PC-9 (cell line): ENCODE data around the gene HARS1. TPM values are rescaled to one million over a fixed set of nuclear protein-coding genes. Genes with fewer than 3 reads are reported as not detected.

Experiments
- BruUV-seq: library from RNA; stranded (reverse); fragments of 400-500 nt; replicated peaks from 2 replicates; lab custom pipeline; 2021; lab: Mats Ljungman, UMichigan
- CTCF ChIA-PET: fragments of 300-600 bp; sonication (Branson Sonifier 250); formaldehyde crosslinking; loops from one replicate; lab custom pipeline; 2022; ENCODE audit warnings: antibody characterized with exemption; lab: Charles Lee
- POLR2A ChIA-PET: fragments of 300-600 bp; sonication (Branson Sonifier 250); formaldehyde crosslinking; loops from one replicate; lab custom pipeline; 2022; ENCODE audit warnings: antibody characterized with exemption; ENCODE audit not compliant: unreplicated experiment; lab: Charles Lee
- DNase-seq, 2 experiments: peaks; one replicate each; pipeline versions ENCODE4 v3.0.0 to v3.0.0-alpha.2; 2015 to 2022; ENCODE audit warnings: mixed read lengths in 1 of 2
- H2AFZ ChIP-seq: fragments of 200-600 bp; sonication (generic); 2 replicates; pipeline ENCODE4 v1.8.1; 2017; ENCODE audit warnings: antibody characterized with exemption
- H3F3A ChIP-seq: fragments of 200-600 bp; sonication (generic); 2 replicates; pipeline ENCODE4 v1.8.1; 2017; ENCODE audit warnings: antibody characterized with exemption, mild to moderate bottlenecking, low read depth; ENCODE audit not compliant: insufficient read depth
- H3K27ac ChIP-seq: fragments of 200-600 bp; sonication (generic); 2 replicates; pipeline ENCODE4 v1.6.1; 2016; ENCODE audit warnings: mixed run types
- H3K27me3 ChIP-seq: fragments of 200-600 bp; sonication (generic); 2 replicates; pipeline ENCODE4 v1.6.1; 2016; ENCODE audit warnings: low read depth, mixed run types; ENCODE audit not compliant: insufficient read depth
- H3K36me3 ChIP-seq: fragments of 200-600 bp; sonication (generic); 2 replicates; pipeline ENCODE4 v1.6.1; 2016; ENCODE audit warnings: low read depth, mixed run types
- H3K4me1 ChIP-seq: fragments of 200-600 bp; sonication (generic); replicated peaks from 2 replicates; pipeline ENCODE4 v1.6.1; 2016; ENCODE audit warnings: mixed run types; ENCODE audit not compliant: insufficient read depth
- H3K4me2 ChIP-seq: fragments of 200-600 bp; sonication (generic); 2 replicates; pipeline ENCODE4 v1.6.1; 2017; ENCODE audit warnings: mixed run types
- H3K4me3 ChIP-seq: fragments of 200-600 bp; sonication (generic); 2 replicates; pipeline ENCODE4 v1.6.1; 2016; ENCODE audit warnings: mixed run types
- H3K79me2 ChIP-seq: fragments of 200-600 bp; sonication (generic); 2 replicates; pipeline ENCODE4 v1.6.1; 2017; ENCODE audit warnings: low read depth, mixed run types
- H3K9me2 ChIP-seq: fragments of 200-600 bp; sonication (generic); 2 replicates; pipeline ENCODE4 v1.8.1; 2017; ENCODE audit warnings: mild to moderate bottlenecking; ENCODE audit not compliant: insufficient read depth
- H3K9me3 ChIP-seq: fragments of 200-600 bp; sonication (generic); 2 replicates; pipeline ENCODE4 v1.8.1; 2016; ENCODE audit warnings: low read depth; ENCODE audit not compliant: insufficient read depth
- H4K20me1 ChIP-seq: fragments of 200-600 bp; sonication (generic); 2 replicates; pipeline ENCODE4 v1.8.1; 2017; ENCODE audit not compliant: insufficient read depth
- EZH2 ChIP-seq: fragments of 200-600 bp; sonication (generic); IDR thresholded peaks from 2 replicates; pipeline ENCODE4 v1.8.0; 2017; ENCODE audit warnings: antibody characterized with exemption, low read depth
- intact Hi-C: fragments of 100-400 bp; cut with micrococcal nuclease; formaldehyde crosslinking; loops from one replicate; pipeline ENCODE4 v1.10.0; 2022; ENCODE audit not compliant: unreplicated experiment
- total RNA-seq: library from RNA; stranded (reverse); gene quantifications from 2 replicates; pipeline ENCODE4 v1.2.3, GENCODE V29; 2021
- TF ChIP-seq, protein P1 (sequence below): fragments of 200-600 bp; sonication (generic); conservative IDR thresholded peaks from 2 replicates; pipeline ENCODE4 v1.6.1; 2017; ENCODE audit warnings: mixed run types, antibody characterized with exemption, mild to moderate bottlenecking, moderate library complexity

Gene HARS1
- total RNA-seq, 1 experiment from 2014 or later = 64.3 TPM

DNA sequence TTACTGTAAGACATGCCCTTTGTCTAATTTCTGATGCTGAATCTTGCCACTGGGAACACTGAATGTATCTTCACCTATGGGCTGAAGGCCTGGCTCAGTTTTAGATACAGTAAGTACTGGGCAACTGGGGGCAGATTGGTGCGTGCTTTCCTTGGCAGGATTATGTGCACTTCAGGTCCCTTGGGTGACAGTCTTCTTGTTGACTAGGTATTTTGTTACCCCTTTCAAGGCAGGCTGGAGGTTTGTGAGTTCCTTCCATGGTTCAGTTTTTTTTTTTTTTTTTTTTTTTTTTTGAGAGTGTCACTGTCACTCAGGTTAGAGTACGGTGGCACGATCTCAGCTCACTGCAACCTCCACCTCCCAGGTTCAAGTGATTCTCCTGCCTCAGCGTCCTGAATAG, 16.6 kb upstream of the HARS1 start:
- POLR2A ChIA-PET = no interaction called here
- intact Hi-C loops = no loop called here
- no TSS peak for BruUV-seq

DNA sequence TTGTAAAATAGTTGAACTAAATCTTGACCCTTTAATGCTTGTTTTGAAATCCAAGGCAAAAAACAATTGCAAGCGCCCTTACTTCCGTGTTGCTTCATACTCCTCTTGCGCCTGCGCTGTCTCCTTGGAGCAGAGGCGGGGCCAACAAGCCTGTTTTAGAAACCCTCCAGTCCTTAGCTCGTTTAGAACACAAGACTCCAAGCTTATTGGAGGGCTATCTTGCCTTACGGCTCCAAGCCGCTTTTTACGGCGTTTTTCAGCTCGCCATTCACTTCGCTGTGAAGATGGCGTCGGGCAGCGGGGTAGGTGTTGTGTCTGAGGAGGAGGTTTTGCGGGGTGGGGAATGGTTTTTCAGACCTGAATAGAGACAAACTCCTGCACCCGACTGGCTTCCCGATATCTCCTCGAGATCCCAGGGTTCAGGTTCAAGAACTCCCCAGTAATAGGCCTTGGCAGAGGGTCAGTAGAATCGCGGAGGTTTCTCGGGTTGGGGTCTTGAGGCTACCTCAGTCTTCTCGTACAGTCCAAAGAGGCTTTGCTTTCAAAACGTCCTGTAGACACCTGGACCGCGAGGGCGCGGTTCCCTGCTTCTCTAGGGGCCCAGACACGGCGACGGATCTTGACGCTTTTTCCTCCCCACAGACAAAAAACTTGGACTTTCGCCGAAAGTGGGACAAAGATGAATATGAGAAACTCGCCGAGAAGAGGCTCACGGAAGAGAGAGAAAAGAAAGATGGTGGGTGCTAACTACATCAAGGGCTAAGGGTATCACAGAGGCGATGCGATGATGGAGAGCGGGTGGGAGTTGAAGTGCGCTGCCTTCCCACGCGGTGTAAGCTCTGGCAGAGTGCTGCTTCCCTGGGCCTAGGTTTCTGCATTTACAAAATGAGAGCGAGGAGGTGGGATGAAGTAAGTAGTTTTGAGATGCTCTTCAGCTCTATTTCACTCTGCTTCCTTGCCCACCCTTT, 9.3 kb upstream of the HARS1 start, which contains the start of gene ZMAT2:
Gene ZMAT2 (plus strand): TSS at position 271 of the 968 bp plus-strand sequence. CDS start 14 bp downstream, at position 285.
- Histone ChIP-seq H3K4me2 (peak within 1 kb of the TSS; percentile 84), H3K9me2 (no peaks in the 10 kb centered on the region), H4K20me1 (no peaks in the 10 kb centered on the region), H3K4me3 (peak within 1 kb of the TSS; percentile 81), H3K9me3 (no peaks in the 10 kb centered on the region), H3K79me2 (peaks cover 24% of the 10 kb centered on the region), H3K4me1 (peaks cover 13% of the 10 kb centered on the region; the same call in 1 of the 2 replicates), H3F3A (peaks cover 22% of the 10 kb centered on the region), H3K27ac (peak within 1 kb of the TSS; percentile 37), H2AFZ (peak within 1 kb of the TSS; percentile 80), H3K27me3 (no peaks in the 10 kb centered on the region), H3K36me3 (peaks cover 49% of the 10 kb centered on the region)
- TSS peak; percentile 49 for BruUV-seq
- no peak for TF ChIP-seq EZH2
- TF ChIP-seq, protein P1, sequence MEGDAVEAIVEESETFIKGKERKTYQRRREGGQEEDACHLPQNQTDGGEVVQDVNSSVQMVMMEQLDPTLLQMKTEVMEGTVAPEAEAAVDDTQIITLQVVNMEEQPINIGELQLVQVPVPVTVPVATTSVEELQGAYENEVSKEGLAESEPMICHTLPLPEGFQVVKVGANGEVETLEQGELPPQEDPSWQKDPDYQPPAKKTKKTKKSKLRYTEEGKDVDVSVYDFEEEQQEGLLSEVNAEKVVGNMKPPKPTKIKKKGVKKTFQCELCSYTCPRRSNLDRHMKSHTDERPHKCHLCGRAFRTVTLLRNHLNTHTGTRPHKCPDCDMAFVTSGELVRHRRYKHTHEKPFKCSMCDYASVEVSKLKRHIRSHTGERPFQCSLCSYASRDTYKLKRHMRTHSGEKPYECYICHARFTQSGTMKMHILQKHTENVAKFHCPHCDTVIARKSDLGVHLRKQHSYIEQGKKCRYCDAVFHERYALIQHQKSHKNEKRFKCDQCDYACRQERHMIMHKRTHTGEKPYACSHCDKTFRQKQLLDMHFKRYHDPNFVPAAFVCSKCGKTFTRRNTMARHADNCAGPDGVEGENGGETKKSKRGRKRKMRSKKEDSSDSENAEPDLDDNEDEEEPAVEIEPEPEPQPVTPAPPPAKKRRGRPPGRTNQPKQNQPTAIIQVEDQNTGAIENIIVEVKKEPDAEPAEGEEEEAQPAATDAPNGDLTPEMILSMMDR = no peak
- intact Hi-C loops = no loop called here
- POLR2A ChIA-PET = interaction anchor here (0.5 to 1.1 kb wide), 14 partner anchors 9 to 999 kb away, joined by 4 to 30 read pairs (median 8); partner anchors contain the start of genes HARS1, HARS2, IK and NDUFA2
- CTCF ChIA-PET = no interaction called here
- DNase-seq = peak; percentile 90 to 98

More for the DNA sequence above, 16.6 kb upstream of the HARS1 start:
- no peaks in the 10 kb centered on the region for H3K9me3 ChIP-seq
- H3K9me2 ChIP-seq = no peaks in the 10 kb centered on the region
- H4K20me1 ChIP-seq = no peaks in the 10 kb centered on the region
- H3K27ac ChIP-seq = no peak overlapping the region
- H3K27me3 ChIP-seq = no peaks in the 10 kb centered on the region
- peaks cover 5% of the 10 kb centered on the region for H3K4me1 ChIP-seq
- no peak for DNase-seq
- peaks cover 17% of the 10 kb centered on the region; the same call in 1 of the 2 replicates for H3K36me3 ChIP-seq
- CTCF ChIA-PET = no interaction called here
- H3K4me2 ChIP-seq = no peak overlapping the region
- H3K4me3 ChIP-seq = no peak overlapping the region
- peaks cover 45% of the 10 kb centered on the region for H3F3A ChIP-seq
- H3K79me2 ChIP-seq = no peaks in the 10 kb centered on the region
- no peak overlapping the region for H2AFZ ChIP-seq
- TF ChIP-seq EZH2 = no peak
- TF ChIP-seq, protein P1 = no peak

DNA sequence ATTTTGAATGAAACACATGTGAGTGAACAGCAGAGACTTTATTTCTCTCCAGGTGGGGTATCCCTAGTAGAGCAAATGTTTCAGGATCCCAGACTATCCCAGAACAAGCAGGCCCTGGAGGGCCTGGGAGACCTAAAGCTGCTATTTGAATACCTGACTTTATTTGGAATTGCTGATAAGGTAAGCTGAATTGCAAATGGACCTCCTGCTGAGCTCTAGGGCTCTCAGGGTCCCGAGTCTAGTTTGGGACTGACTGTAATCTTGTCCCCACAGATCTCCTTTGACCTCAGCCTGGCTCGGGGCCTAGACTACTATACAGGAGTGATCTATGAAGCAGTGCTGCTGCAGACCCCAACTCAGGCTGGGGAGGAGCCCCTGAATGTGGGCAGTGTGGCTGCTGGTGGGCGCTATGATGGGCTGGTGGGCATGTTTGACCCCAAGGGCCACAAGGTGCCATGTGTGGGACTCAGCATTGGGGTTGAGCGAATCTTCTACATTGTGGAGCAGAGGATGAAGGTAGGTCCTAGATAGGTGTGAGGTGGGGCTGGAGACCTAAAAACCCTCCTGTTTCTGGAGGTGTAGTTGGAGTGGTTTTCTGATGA, 5.8 kb upstream of the HARS1 start:
- no peak overlapping the region for H3K27ac ChIP-seq
- no TSS peak for BruUV-seq
- no peak overlapping the region for H2AFZ ChIP-seq
- TF ChIP-seq, protein P1 = no peak
- no peak for TF ChIP-seq EZH2
- peaks cover 37% of the 10 kb centered on the region for H3K36me3 ChIP-seq
- H3K4me3 ChIP-seq = no peak overlapping the region
- H3K4me2 ChIP-seq = no peak overlapping the region
- intact Hi-C loops = no loop called here
- peaks cover 40% of the 10 kb centered on the region for H3K79me2 ChIP-seq
- no peaks in the 10 kb centered on the region for H3K9me2 ChIP-seq
- H3F3A ChIP-seq = peaks cover 23% of the 10 kb centered on the region
- no peaks in the 10 kb centered on the region for H3K27me3 ChIP-seq
- 0 out of 2 replicates have a peak, but pooled peaks cover 4% of the 10 kb centered on the region for H4K20me1 ChIP-seq
- no peak for DNase-seq
- no peaks in the 10 kb centered on the region for H3K9me3 ChIP-seq
- POLR2A ChIA-PET = no interaction called here
- peaks cover 27% of the 10 kb centered on the region for H3K4me1 ChIP-seq
- CTCF ChIA-PET = no interaction called here
